Kidney (tissue), 14 donors: ENCODE results near the gene CYTH1. TPM values are rescaled to one million over a fixed set of nuclear protein-coding genes. Genes with fewer than 3 reads are reported as not detected.

Source experiments
- DNase-seq, 5 donors: peaks; one replicate each; pipeline ENCODE4 v3.0.0-alpha.2; 2013 to 2020
- FAIRE-seq: peaks from 2 replicates; lab custom pipeline; 2012; peaks lifted over from hg19 to GRCh38; lab: Jason Lieb, UNC
- H3K27ac ChIP-seq, 2 donors: one replicate each; pipeline ENCODE4 v1.7.0; 2013; ENCODE audit warnings: low read depth in 2 of 2, low read length in 2 of 2, inconsistent platforms in 1 of 2
- H3K27me3 ChIP-seq: one replicate; pipeline ENCODE4 v1.7.1; 2013; ENCODE audit warnings: low read length, inconsistent platforms; ENCODE audit not compliant: control insufficient read depth, insufficient read depth
- H3K36me3 ChIP-seq, 3 donors: one replicate each; pipeline versions ENCODE4 v1.7.0 to v1.7.1; 2013; ENCODE audit warnings: low read length in 3 of 3, control low read depth in 1 of 3, inconsistent platforms in 1 of 3; ENCODE audit not compliant: insufficient read depth in 3 of 3, control insufficient read depth in 2 of 3
- H3K4me1 ChIP-seq, 3 donors: one replicate each; pipeline versions ENCODE4 v1.7.0 to v1.7.1; 2013; ENCODE audit warnings: low read length in 3 of 3, inconsistent platforms in 1 of 3, low read depth in 1 of 3; ENCODE audit not compliant: control insufficient read depth in 2 of 3, insufficient read depth in 2 of 3
- H3K4me3 ChIP-seq, 3 donors: one replicate each; pipeline versions ENCODE4 v1.7.0 to v1.8.1; 2013; ENCODE audit warnings: low read length in 3 of 3, control low read depth in 1 of 3, inconsistent platforms in 1 of 3
- H3K9ac ChIP-seq, 3 donors: one replicate each; pipeline versions ENCODE4 v1.7.0 to v1.7.1; 2013; ENCODE audit warnings: low read length in 3 of 3, control low read depth in 1 of 3, inconsistent platforms in 1 of 3
- H3K9me3 ChIP-seq, 3 donors: one replicate each; pipeline versions ENCODE4 v1.7.0 to v1.7.1; 2013; ENCODE audit warnings: low read length in 3 of 3, control low read depth in 1 of 3, inconsistent platforms in 1 of 3; ENCODE audit not compliant: control insufficient read depth in 2 of 3, insufficient read depth in 1 of 3
- intact Hi-C: fragments of 100-400 bp; cut with DNase I; formaldehyde crosslinking; loops from one replicate; pipeline ENCODE4 v1.11.1; 2022
- polyA plus RNA-seq: library from polyadenylated mRNA; stranded (reverse); fragments of 350-450 nt; fragmentation: Illumina TruSeq; extraction: RNeasy Lipid Tissue Mini Kit (QIAGEN cat#74804); gene quantifications from one replicate; pipeline ENCODE4 v1.2.3, GENCODE V29; 2014; ENCODE audit warnings: low read depth, low replicate concordance; ENCODE audit not compliant: insufficient read depth
- total RNA-seq: library from RNA; stranded (reverse); fragmentation: NEBNext Ultra II Directional; extraction: Animal tissue kit (Norgen Biotek cat#: 25700); gene quantifications from one replicate; pipeline ENCODE4 v1.2.1, GENCODE V29; 2021
- TF ChIP-seq, protein P1 (sequence below): IDR thresholded peaks from 3 replicates; pipeline ENCODE4 v1.5.1; 2012; ENCODE audit warnings: mild to moderate bottlenecking, moderate library complexity, borderline replicate concordance; ENCODE audit not compliant: insufficient read depth; ENCODE audit errors: extremely low read depth
- donor health status: control.
- donor health status: control.
- donor health status: control.
- donor health status: control.
- donor health status: control.
- donor health status: DM: yes; HTN: yes; CAD: no.
- donor health status: Normal renal cell carcinoma (clear cell type).

The CYTH1 gene
- total and polyA plus RNA-seq, 2 donors from 2014 or later, result 25.3 to 59.7 TPM

DNA sequence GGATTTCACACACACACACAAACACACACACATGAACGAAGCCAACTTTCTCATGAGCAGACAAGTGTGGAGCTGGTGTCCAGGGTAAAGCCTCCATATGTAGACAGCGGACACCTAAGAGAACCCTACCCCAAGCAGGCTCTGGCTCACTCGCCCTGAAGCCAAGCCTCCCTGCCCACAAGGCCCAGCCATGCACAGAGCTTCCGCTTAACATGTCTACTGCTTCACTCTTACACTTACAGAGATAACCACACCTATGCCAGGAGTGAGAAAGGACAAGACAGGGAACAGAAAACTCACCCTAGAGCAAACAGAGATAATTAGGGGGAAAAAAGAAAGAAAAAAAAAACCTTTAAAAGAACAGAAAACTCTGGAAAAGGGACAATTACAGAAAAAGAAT is 67.5 kb downstream of the CYTH1 start:
- no peak overlapping the region for H3K27ac ChIP-seq
- H3K4me1 ChIP-seq, result peaks cover 0 to 21% (median 15%) of the 10 kb centered on the region in 3 donors
- FAIRE-seq, result no peak
- TF ChIP-seq, protein P1, sequence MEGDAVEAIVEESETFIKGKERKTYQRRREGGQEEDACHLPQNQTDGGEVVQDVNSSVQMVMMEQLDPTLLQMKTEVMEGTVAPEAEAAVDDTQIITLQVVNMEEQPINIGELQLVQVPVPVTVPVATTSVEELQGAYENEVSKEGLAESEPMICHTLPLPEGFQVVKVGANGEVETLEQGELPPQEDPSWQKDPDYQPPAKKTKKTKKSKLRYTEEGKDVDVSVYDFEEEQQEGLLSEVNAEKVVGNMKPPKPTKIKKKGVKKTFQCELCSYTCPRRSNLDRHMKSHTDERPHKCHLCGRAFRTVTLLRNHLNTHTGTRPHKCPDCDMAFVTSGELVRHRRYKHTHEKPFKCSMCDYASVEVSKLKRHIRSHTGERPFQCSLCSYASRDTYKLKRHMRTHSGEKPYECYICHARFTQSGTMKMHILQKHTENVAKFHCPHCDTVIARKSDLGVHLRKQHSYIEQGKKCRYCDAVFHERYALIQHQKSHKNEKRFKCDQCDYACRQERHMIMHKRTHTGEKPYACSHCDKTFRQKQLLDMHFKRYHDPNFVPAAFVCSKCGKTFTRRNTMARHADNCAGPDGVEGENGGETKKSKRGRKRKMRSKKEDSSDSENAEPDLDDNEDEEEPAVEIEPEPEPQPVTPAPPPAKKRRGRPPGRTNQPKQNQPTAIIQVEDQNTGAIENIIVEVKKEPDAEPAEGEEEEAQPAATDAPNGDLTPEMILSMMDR, result no peak
- no peaks in the 10 kb centered on the region for H3K36me3 ChIP-seq
- no peak overlapping the region for H3K9ac ChIP-seq
- intact Hi-C loops, result no loop called here
- DNase-seq, result no peak
- no peak overlapping the region for H3K4me3 ChIP-seq
- H3K9me3 ChIP-seq, result no peaks in the 10 kb centered on the region
- H3K27me3 ChIP-seq, result no peaks in the 10 kb centered on the region

DNA sequence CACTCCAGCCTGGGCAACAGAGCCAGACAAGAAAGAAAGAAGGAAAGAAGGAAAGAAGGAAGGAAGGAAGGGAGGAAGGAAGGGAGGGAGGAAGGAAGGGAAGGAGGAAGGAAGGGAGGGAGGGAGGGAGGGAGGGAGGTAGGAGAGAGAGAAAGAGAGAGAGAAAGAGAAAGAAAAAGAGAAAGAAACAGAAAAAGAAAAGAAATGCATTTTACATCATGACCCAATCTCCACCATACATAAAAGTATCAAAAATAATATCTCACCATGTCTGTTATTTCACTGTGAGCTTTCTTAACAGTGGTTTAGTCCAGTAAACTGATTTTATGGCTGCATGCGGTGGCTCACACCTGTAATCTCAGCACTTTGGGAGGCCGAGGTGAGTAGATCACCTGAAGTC is 70.0 kb downstream of the CYTH1 start:
- peaks cover 2 to 18% (median 10%) of the 10 kb centered on the region in 3 donors for H3K4me1 ChIP-seq
- TF ChIP-seq, protein P1, result no peak
- peaks cover 0 to 4% (median under 1%) of the 10 kb centered on the region in 3 donors for H3K36me3 ChIP-seq
- H3K9me3 ChIP-seq, result no peaks in the 10 kb centered on the region
- no peak for DNase-seq
- H3K27ac ChIP-seq, result no peak overlapping the region
- no peak for FAIRE-seq
- no peak overlapping the region for H3K9ac ChIP-seq
- intact Hi-C loops, result no loop called here
- H3K27me3 ChIP-seq, result no peaks in the 10 kb centered on the region
- H3K4me3 ChIP-seq, result no peak overlapping the region

GRCh38 chr17:78710607-78711006 is 71.5 kb downstream of the CYTH1 start:
- TF ChIP-seq, protein P1, result no peak
- Histone ChIP-seq H3K27me3 (no peaks in the 10 kb centered on the region), H3K4me3 (no peak overlapping the region), H3K36me3 (peaks cover 0 to 4% (median 2%) of the 10 kb centered on the region in 3 donors), H3K9me3 (no peaks in the 10 kb centered on the region), H3K27ac (no peak overlapping the region), H3K4me1 (peaks cover 1 to 9% (median 2%) of the 10 kb centered on the region in 3 donors), H3K9ac (no peak overlapping the region)
- no peak for FAIRE-seq
- intact Hi-C loops, result no loop called here
- DNase-seq, result no peak

GRCh38 chr17:78709751-78710181 is 72.3 kb downstream of the CYTH1 start:
- intact Hi-C loops, result no loop called here
- Histone ChIP-seq H3K4me1 (peaks cover 0 to 5% (median 2%) of the 10 kb centered on the region in 3 donors), H3K9me3 (no peaks in the 10 kb centered on the region), H3K4me3 (no peak overlapping the region), H3K36me3 (peaks cover 0 to 4% (median 2%) of the 10 kb centered on the region in 3 donors), H3K9ac (no peak overlapping the region), H3K27ac (no peak overlapping the region), H3K27me3 (no peaks in the 10 kb centered on the region)
- no peak for FAIRE-seq
- TF ChIP-seq, protein P1, result no peak
- peak in 3 of 5 donors; percentile 33 to 72 (median 50) for DNase-seq
